H1 (cell line): Measurements from ENCODE around the gene TTC38. TPM values are rescaled to one million over a fixed set of nuclear protein-coding genes. Genes with fewer than 3 reads are reported as not detected.

Experiments used
- CTCF ChIA-PET: fragments of 300-600 bp; sonication (Branson Sonifier 250); formaldehyde crosslinking; loops from one replicate; lab custom pipeline; 2021; ENCODE audit not compliant: partially characterized antibody; lab: Charles Lee
- POLR2A ChIA-PET: fragments of 300-600 bp; sonication (Branson Sonifier 250); formaldehyde crosslinking; loops from one replicate; lab custom pipeline; 2021; ENCODE audit warnings: inconsistent platforms; ENCODE audit not compliant: partially characterized antibody; lab: Charles Lee
- DNase-seq, 2 experiments: peaks; one replicate each; pipeline versions ENCODE4 v3.0.0 to v3.0.0-alpha.2; 2010 to 2022; ENCODE audit warnings: low spot score in 2 of 2, low read depth in 1 of 2, mixed read lengths in 1 of 2
- FAIRE-seq: peaks from 2 replicates; lab custom pipeline; 2011; peaks lifted over from hg19 to GRCh38; lab: Jason Lieb, UNC
- H2AFZ ChIP-seq: 2 replicates; pipeline ENCODE4 v1.8.1; 2012; ENCODE audit warnings: low read length, inconsistent platforms
- H2AK5ac ChIP-seq: 2 replicates; pipeline ENCODE4 v1.6.1; 2013; ENCODE audit warnings: low read depth, low read length
- H2BK120ac ChIP-seq: replicated peaks from 2 replicates; pipeline ENCODE3; 2013; ENCODE audit warnings: low read depth, low read length, inconsistent platforms
- H2BK12ac ChIP-seq: 2 replicates; pipeline ENCODE4 v1.6.1; 2013; ENCODE audit warnings: low read depth, low read length
- H2BK15ac ChIP-seq: 2 replicates; pipeline ENCODE4 v1.6.1; 2013; ENCODE audit warnings: low read length
- H2BK20ac ChIP-seq: 2 replicates; pipeline ENCODE4 v1.6.1; 2013; ENCODE audit warnings: low read length
- H2BK5ac ChIP-seq: 2 replicates; pipeline ENCODE4 v1.6.1; 2013; ENCODE audit warnings: low read depth, low read length
- H3K14ac ChIP-seq: 2 replicates; pipeline ENCODE4 v1.6.1; 2013; ENCODE audit warnings: inconsistent platforms; ENCODE audit not compliant: insufficient read length
- H3K18ac ChIP-seq: 2 replicates; pipeline ENCODE4 v1.6.1; 2013; ENCODE audit warnings: low read length; ENCODE audit errors: extremely low read depth
- H3K23ac ChIP-seq: 2 replicates; pipeline ENCODE4 v1.6.1; 2013; ENCODE audit warnings: inconsistent platforms; ENCODE audit not compliant: insufficient read length
- H3K23me2 ChIP-seq: 2 replicates; pipeline ENCODE4 v1.6.1; 2013; ENCODE audit warnings: low read depth, low read length
- H3K27ac ChIP-seq: 2 replicates; pipeline ENCODE4 v1.6.1; 2011; ENCODE audit warnings: low read depth, low read length, inconsistent platforms
- H3K27me3 ChIP-seq, 4 experiments: replicated peaks in 1 of 4; 1 replicate in 1 of 4; 2 replicates in 3 of 4; pipeline versions ENCODE4 v1.6.1 to v1.8.1; 2011 to 2013; ENCODE audit warnings: low read length in 3 of 4, mild to moderate bottlenecking in 3 of 4, inconsistent platforms in 2 of 4, mixed read lengths in 2 of 4, moderate library complexity in 1 of 4; ENCODE audit not compliant: control insufficient read depth in 3 of 4, insufficient read depth in 3 of 4; ENCODE audit errors: extremely low read depth in 1 of 4
- H3K36me3 ChIP-seq, 4 experiments: 2 replicates each; pipeline versions ENCODE4 v1.6.1 to v1.8.1; 2011 to 2013; ENCODE audit warnings: mild to moderate bottlenecking in 4 of 4, low read length in 3 of 4, moderate library complexity in 2 of 4, control low read depth in 1 of 4, inconsistent platforms in 1 of 4; ENCODE audit not compliant: insufficient read depth in 4 of 4, control insufficient read depth in 2 of 4
- H3K4ac ChIP-seq: replicated peaks from 2 replicates; pipeline ENCODE3; 2013; ENCODE audit warnings: low read length, low read depth, mixed read lengths, inconsistent platforms; ENCODE audit not compliant: insufficient read length
- H3K4me1 ChIP-seq, 4 experiments: replicated peaks in 1 of 4; 1 replicate in 1 of 4; 2 replicates in 3 of 4; pipeline versions ENCODE4 v1.6.1 to v1.8.1; 2011 to 2013; ENCODE audit warnings: low read length in 3 of 4, inconsistent platforms in 2 of 4, mixed read lengths in 1 of 4; ENCODE audit not compliant: insufficient read depth in 4 of 4, control insufficient read depth in 3 of 4
- H3K4me2 ChIP-seq, 2 experiments: 2 replicates each; pipeline versions ENCODE4 v1.6.1 to v1.8.1; 2011 to 2013; ENCODE audit warnings: low read depth in 2 of 2, low read length in 2 of 2, control low read depth in 1 of 2, inconsistent platforms in 1 of 2, mild to moderate bottlenecking in 1 of 2; ENCODE audit not compliant: insufficient read depth in 1 of 2
- H3K4me3 ChIP-seq, 4 experiments: fragments of 200-600, 300-600 bp in 1 of 4; sonication (generic), shearing (Covaris generic), sonication (Bioruptor Twin) in 1 of 4; 2 replicates each; pipeline versions ENCODE4 v1.5.1 to v1.8.1; 2011 to 2016; ENCODE audit warnings: low read length in 4 of 4, low read depth in 3 of 4, control low read depth in 2 of 4, inconsistent platforms in 2 of 4, mild to moderate bottlenecking in 2 of 4, mixed read lengths in 1 of 4, moderate library complexity in 1 of 4; ENCODE audit not compliant: insufficient read depth in 2 of 4; ENCODE audit errors: extremely low read depth in 1 of 4
- H3K56ac ChIP-seq: replicated peaks from 2 replicates; pipeline ENCODE3; 2013; ENCODE audit warnings: low read depth, mild to moderate bottlenecking, mixed read lengths, low read length, inconsistent platforms; ENCODE audit not compliant: insufficient read length
- H3K79me1 ChIP-seq: 2 replicates; pipeline ENCODE4 v1.6.1; 2013; ENCODE audit warnings: low read depth, low read length, control low read depth
- H3K79me2 ChIP-seq, 2 experiments: 2 replicates each; pipeline versions ENCODE4 v1.6.1 to v1.8.1; 2012 to 2013; ENCODE audit warnings: low read length in 2 of 2, mild to moderate bottlenecking in 2 of 2, inconsistent platforms in 1 of 2; ENCODE audit not compliant: insufficient read depth in 2 of 2, control insufficient read depth in 1 of 2
- H3K9ac ChIP-seq, 4 experiments: replicated peaks in 1 of 4; 1 replicate in 1 of 4; 2 replicates in 3 of 4; pipeline versions ENCODE4 v1.6.1 to v1.8.1; 2011 to 2013; ENCODE audit warnings: low read depth in 3 of 4, low read length in 3 of 4, control low read depth in 2 of 4, mild to moderate bottlenecking in 2 of 4, moderate library complexity in 2 of 4, inconsistent platforms in 1 of 4; ENCODE audit errors: extremely low read depth in 1 of 4
- H3K9me3 ChIP-seq, 2 experiments: 2 replicates each; pipeline versions ENCODE4 v1.6.1 to v1.8.1; 2012 to 2013; ENCODE audit warnings: mild to moderate bottlenecking in 2 of 2, moderate library complexity in 2 of 2, control low read depth in 1 of 2, inconsistent platforms in 1 of 2, low read depth in 1 of 2, low read length in 1 of 2, mixed read lengths in 1 of 2; ENCODE audit not compliant: insufficient read depth in 2 of 2
- H4K20me1 ChIP-seq, 2 experiments: replicated peaks in 1 of 2; 2 replicates each; pipeline versions ENCODE3 to v1.8.1; 2011 to 2013; ENCODE audit warnings: inconsistent platforms in 2 of 2, low read length in 2 of 2, mild to moderate bottlenecking in 1 of 2; ENCODE audit not compliant: insufficient read depth in 2 of 2, control insufficient read depth in 1 of 2
- H4K5ac ChIP-seq: 2 replicates; pipeline ENCODE4 v1.6.1; 2013; ENCODE audit warnings: low read length, low read depth, mixed read lengths, inconsistent platforms; ENCODE audit not compliant: insufficient read length
- H4K8ac ChIP-seq: 2 replicates; pipeline ENCODE4 v1.8.0; 2013; ENCODE audit warnings: mild to moderate bottlenecking, moderate library complexity, low read length, inconsistent platforms; ENCODE audit not compliant: insufficient read depth; ENCODE audit errors: extremely low read depth
- H4K91ac ChIP-seq: replicated peaks from 2 replicates; pipeline ENCODE3; 2013; ENCODE audit warnings: low read length, mixed read lengths, inconsistent platforms; ENCODE audit not compliant: insufficient read length
- CBX5 ChIP-seq: fragments of 300-800, 300-1000 bp; sonication (generic); IDR thresholded peaks from 2 replicates; pipeline ENCODE4 v1.7.1; 2016; ENCODE audit warnings: antibody characterized with exemption, low read length, low read depth
- CEBPB ChIP-seq: IDR thresholded peaks from 2 replicates; pipeline ENCODE4 v1.6.1; 2012; ENCODE audit warnings: low read depth, low read length
- KDM4A ChIP-seq: IDR thresholded peaks from one replicate; pipeline ENCODE4 v1.7.1; 2012; ENCODE audit warnings: low read depth, mild to moderate bottlenecking, moderate library complexity, low read length, inconsistent platforms; ENCODE audit not compliant: severe bottlenecking
- WGBS, 2 experiments: shearing (Covaris generic) in 1 of 2; methylation state at CpG; one replicate each; pipeline versions ENCODE4 v1.1.6 to v1.1.7; 2013 to 2015; ENCODE audit warnings: low lambda C conversion rate in 2 of 2, mixed read lengths in 2 of 2, inconsistent platforms in 1 of 2, low coverage in 1 of 2, missing lambda C conversion rate in 1 of 2; ENCODE audit not compliant: insufficient replicate concordance in 2 of 2, insufficient coverage in 1 of 2, insufficient read length in 1 of 2; ENCODE audit errors: extremely low coverage in 1 of 2, missing lambda C conversion rate in 1 of 2; 5-methylcytosine and 5-hydroxymethylcytosine counted together
- polyA plus RNA-seq, 7 experiments: library from polyadenylated mRNA; depleted of rRNA in 3 of 7; stranded (reverse) in 5 of 7; unstranded in 2 of 7; fragments of >200 nt in 5 of 7; fragments of 200-250 nt in 2 of 7; gene quantifications; 1 replicate in 5 of 7; 2 replicates in 1 of 7; 4 replicates in 1 of 7; pipeline versions ENCODE4 v1.2.1 to v1.2.3, GENCODE V29; 2011 to 2013; ENCODE audit warnings: missing spikeins in 2 of 7, mixed read lengths in 2 of 7
- total RNA-seq: library from RNA; stranded (reverse); fragmentation: NEBNext Ultra II Directional; extraction: Animal tissue kit (Norgen Biotek cat#: 25700); gene quantifications from 2 replicates; pipeline ENCODE4 v1.2.1, GENCODE V29; 2021

Gene TTC38
- total and polyA plus RNA-seq, 2 of the 8 experiments (the other 6 are each of a cell fraction or from before 2014, with no cell fraction given) = 25.3 to 34.8 TPM

- CTCF ChIA-PET = interaction anchor here (0.6 to 2.8 kb wide), 4 partner anchors 22 to 220 kb away, joined by 3 to 8 read pairs (median 4); partner anchors contain the start of gene PKDREJ
- Histone ChIP-seq H2AFZ (no peak overlapping the region), H4K5ac (no peak overlapping the region), H4K20me1 (peaks cover 0 to 7% of the 10 kb centered on the region in 2 experiments), H3K4me1 (no peaks in the 10 kb centered on the region; a peak in 2 of 7 replicates), H3K79me2 (no peaks in the 10 kb centered on the region), H3K14ac (no peak overlapping the region)
- no peak for DNase-seq
- TF ChIP-seq CBX5 (no peak), KDM4A (no peak), CEBPB (no peak)
- TF ChIP-seq, all 59 proteins: peak for 0
- no peaks in the 10 kb centered on the region for H3K36me3 ChIP-seq
- no peak for FAIRE-seq
- H2BK15ac ChIP-seq = no peak overlapping the region
- no peak overlapping the region for H3K4me3 ChIP-seq
- no peak overlapping the region for H3K9ac ChIP-seq
- POLR2A ChIA-PET = interaction anchor here (1.2 kb wide), 1 partner anchor 21 kb away, joined by 3 read pairs; no protein-coding TSS in a partner anchor
- H3K23me2 ChIP-seq = no peaks in the 10 kb centered on the region
- no peaks in the 10 kb centered on the region for H3K9me3 ChIP-seq
- H4K91ac ChIP-seq = no peak overlapping the region
- H3K56ac ChIP-seq = no peak overlapping the region
- H3K79me1 ChIP-seq = no peaks in the 10 kb centered on the region
- H4K8ac ChIP-seq = no peak overlapping the region
- H2AK5ac ChIP-seq = no peak overlapping the region
- no peak overlapping the region for H2BK120ac ChIP-seq
- no peak overlapping the region for H3K4ac ChIP-seq
- H3K27me3 ChIP-seq = no peaks in the 10 kb centered on the region
- no peak overlapping the region for H2BK12ac ChIP-seq
- 88% methylated on average over 7 of the region's 7 CpGs; no CpG with 5 or more reads in 1 of the 2 experiments for WGBS, 2 experiments
- H2BK5ac ChIP-seq = no peak overlapping the region
- no peak overlapping the region for H2BK20ac ChIP-seq
- no peak overlapping the region for H3K18ac ChIP-seq
- no peak overlapping the region for H3K4me2 ChIP-seq
- H3K27ac ChIP-seq = no peak overlapping the region
- H3K23ac ChIP-seq = no peak overlapping the region
Observed at GRCh38 chr22:46226577-46226976, 41.2 kb upstream of the TTC38 start.
